ENCODE measurements around the gene ZBTB20.
A peak's percentile ranks its signal among the peaks of the same experiment; 100 is the strongest.

Gene ZBTB20

DNA sequence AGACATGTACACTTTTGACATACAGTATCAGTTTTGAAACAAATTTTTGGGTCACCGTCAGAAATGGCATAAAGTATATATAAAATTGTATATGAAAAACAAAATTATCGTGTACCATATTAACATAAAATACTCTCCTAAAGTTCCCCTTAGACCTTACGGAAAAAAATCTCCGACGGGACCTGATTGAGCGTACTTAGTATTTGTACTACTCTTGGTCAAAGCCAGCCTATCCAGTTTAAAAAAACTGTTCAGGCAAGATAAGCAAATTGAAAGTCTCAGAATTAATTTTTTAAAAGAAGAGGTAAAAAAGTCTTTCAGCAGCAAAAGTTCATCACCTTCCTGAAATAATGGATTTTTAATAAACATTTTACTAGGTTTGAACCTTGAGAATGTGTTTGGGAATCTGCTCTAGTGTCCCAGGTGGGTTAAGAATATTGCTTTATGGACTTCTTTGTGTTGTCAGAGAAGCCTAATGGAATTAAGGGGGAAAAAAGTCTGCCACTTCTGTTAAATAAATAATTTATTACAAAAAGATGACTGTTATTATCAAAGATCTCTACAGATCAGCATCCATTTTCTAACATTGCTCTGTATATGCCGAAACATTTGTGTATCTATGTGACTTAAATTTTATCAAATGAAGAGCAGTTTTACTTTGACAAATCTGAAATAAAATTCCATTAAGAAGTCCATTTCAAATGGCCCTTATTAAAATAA lies 48.6 kb downstream of the ZBTB20 start:
- ATAC-seq (replicated peaks; ENCODE audit: extremely low read depth, poor library complexity, severe bottlenecking) = no peak
- Mint-ChIP-seq H3K27me3 (no peaks in the 10 kb centered on the region), H3K27ac (ENCODE audit: low read depth) (no peak overlapping the region), H3K9me3 (no peaks in the 10 kb centered on the region), H3K36me3 (ENCODE audit: insufficient read depth) (peaks cover 11% of the 10 kb centered on the region), H3K4me3 (no peak overlapping the region), H3K4me1 (peaks cover 32% of the 10 kb centered on the region)
- DNase-seq (ENCODE audit: low spot score in 2 of 2) = no peak

GRCh38 chr3:115095236-115095635 lies 51.9 kb downstream of the ZBTB20 start:
- Mint-ChIP-seq H3K4me3 (no peak overlapping the region), H3K9me3 (no peaks in the 10 kb centered on the region), H3K4me1 (peaks cover 10% of the 10 kb centered on the region), H3K27ac (ENCODE audit: low read depth) (no peak overlapping the region), H3K36me3 (ENCODE audit: insufficient read depth) (peaks cover 6% of the 10 kb centered on the region), H3K27me3 (no peaks in the 10 kb centered on the region)
- DNase-seq (ENCODE audit: low spot score in 2 of 2) (no peak), ATAC-seq (replicated peaks; ENCODE audit: extremely low read depth, poor library complexity, severe bottlenecking) (no peak)

- Mint-ChIP-seq H3K27me3 (no peaks in the 10 kb centered on the region), H3K4me1 (no peaks in the 10 kb centered on the region), H3K27ac (ENCODE audit: low read depth) (no peak overlapping the region), H3K9me3 (no peaks in the 10 kb centered on the region), H3K36me3 (ENCODE audit: insufficient read depth) (no peaks in the 10 kb centered on the region), H3K4me3 (no peak overlapping the region)
- DNase-seq (ENCODE audit: low spot score in 2 of 2) (peak; percentile 35 to 42), ATAC-seq (replicated peaks; ENCODE audit: extremely low read depth, poor library complexity, severe bottlenecking) (no peak)
Observed at GRCh38 chr3:115092220-115092791, 54.8 kb downstream of the ZBTB20 start.

DNA sequence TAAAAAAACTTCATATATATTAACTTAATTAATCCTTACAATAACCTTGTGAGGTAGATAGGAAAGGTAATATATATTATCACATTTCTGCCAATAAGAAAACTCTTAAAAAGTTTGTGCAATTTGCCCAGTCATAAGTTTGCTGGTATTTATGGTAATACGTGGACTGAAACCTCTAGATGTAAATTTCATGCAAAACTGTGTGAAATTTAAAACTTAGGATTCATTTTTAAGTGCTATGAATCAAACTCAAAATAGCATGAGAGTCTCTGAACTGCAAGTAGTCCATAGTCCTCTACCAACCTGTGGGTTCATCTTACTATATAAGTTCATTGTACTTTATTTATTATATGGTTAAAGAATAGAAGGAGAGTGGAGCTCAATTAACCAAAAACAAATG lies 56.4 kb downstream of the ZBTB20 start:
- peaks cover 4% of the 10 kb centered on the region for H3K4me1 Mint-ChIP-seq
- H3K9me3 Mint-ChIP-seq = no peaks in the 10 kb centered on the region
- H3K36me3 Mint-ChIP-seq (ENCODE audit: insufficient read depth) = no peaks in the 10 kb centered on the region
- H3K4me3 Mint-ChIP-seq = no peak overlapping the region
- no peak overlapping the region for H3K27ac Mint-ChIP-seq (ENCODE audit: low read depth)
- DNase-seq (ENCODE audit: low spot score in 2 of 2) (no peak), ATAC-seq (replicated peaks; ENCODE audit: extremely low read depth, poor library complexity, severe bottlenecking) (no peak)
- no peaks in the 10 kb centered on the region for H3K27me3 Mint-ChIP-seq

- Mint-ChIP-seq H3K4me1 (peaks cover 13% of the 10 kb centered on the region), H3K27ac (ENCODE audit: low read depth) (no peak overlapping the region), H3K36me3 (ENCODE audit: insufficient read depth) (no peaks in the 10 kb centered on the region), H3K9me3 (no peaks in the 10 kb centered on the region), H3K27me3 (no peaks in the 10 kb centered on the region), H3K4me3 (no peak overlapping the region)
- ATAC-seq (replicated peaks; ENCODE audit: extremely low read depth, poor library complexity, severe bottlenecking) (no peak), DNase-seq (ENCODE audit: low spot score in 2 of 2) (no peak)
Observed at GRCh38 chr3:115089481-115089880, 57.6 kb downstream of the ZBTB20 start.

GRCh38 chr3:115087512-115087911 lies 59.6 kb downstream of the ZBTB20 start:
- no peak overlapping the region for H3K4me3 Mint-ChIP-seq
- no peaks in the 10 kb centered on the region for H3K27me3 Mint-ChIP-seq
- H3K27ac Mint-ChIP-seq (ENCODE audit: low read depth) = no peak overlapping the region
- H3K9me3 Mint-ChIP-seq = no peaks in the 10 kb centered on the region
- peaks cover 13% of the 10 kb centered on the region for H3K4me1 Mint-ChIP-seq
- no peak for DNase-seq (ENCODE audit: low spot score in 2 of 2)
- no peak for ATAC-seq (replicated peaks; ENCODE audit: extremely low read depth, poor library complexity, severe bottlenecking)
- no peaks in the 10 kb centered on the region for H3K36me3 Mint-ChIP-seq (ENCODE audit: insufficient read depth)

- Mint-ChIP-seq H3K27ac (ENCODE audit: low read depth) (peak overlapping the region; percentile 22), H3K27me3 (no peaks in the 10 kb centered on the region), H3K9me3 (no peaks in the 10 kb centered on the region), H3K36me3 (ENCODE audit: insufficient read depth) (no peaks in the 10 kb centered on the region), H3K4me3 (no peak overlapping the region), H3K4me1 (peaks cover 19% of the 10 kb centered on the region)
- ATAC-seq (replicated peaks; ENCODE audit: extremely low read depth, poor library complexity, severe bottlenecking) (no peak), DNase-seq (ENCODE audit: low spot score in 2 of 2) (no peak)
Observed at GRCh38 chr3:115086344-115086743, 60.7 kb downstream of the ZBTB20 start.

DNA sequence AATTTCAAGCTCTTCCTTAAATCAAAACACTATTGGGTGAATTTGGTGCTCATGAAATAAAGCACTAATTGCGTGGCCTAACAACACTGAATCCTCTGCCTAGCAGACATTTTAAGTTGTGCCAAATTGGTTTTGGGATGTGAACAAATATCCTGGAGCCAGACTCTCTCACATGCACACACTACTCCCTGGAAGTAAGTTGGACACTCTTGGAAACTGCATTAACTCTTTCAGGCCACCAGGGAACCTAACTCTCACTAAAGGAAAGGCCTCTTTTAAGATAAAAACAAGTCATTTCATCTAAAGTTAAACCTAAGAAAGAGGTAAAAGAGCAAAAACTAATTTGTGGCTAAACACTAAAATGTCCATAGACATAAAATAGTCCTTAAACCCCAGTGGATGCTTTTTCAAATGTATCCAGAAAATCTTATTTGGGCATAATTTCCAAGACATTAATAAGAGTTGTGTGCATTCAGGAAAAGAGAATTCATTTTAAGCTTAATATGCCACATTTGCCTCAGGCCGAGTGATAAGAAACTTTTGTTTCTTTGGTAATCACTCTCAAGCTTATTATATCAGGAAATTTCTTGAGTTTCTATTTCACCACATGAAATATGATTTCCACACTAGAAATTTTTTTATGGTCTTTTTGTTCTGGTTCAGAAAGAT lies 61.8 kb downstream of the ZBTB20 start:
- DNase-seq (ENCODE audit: low spot score in 2 of 2) (no peak), ATAC-seq (replicated peaks; ENCODE audit: extremely low read depth, poor library complexity, severe bottlenecking) (no peak)
- H3K27me3 Mint-ChIP-seq = no peaks in the 10 kb centered on the region
- no peaks in the 10 kb centered on the region for H3K36me3 Mint-ChIP-seq (ENCODE audit: insufficient read depth)
- no peak overlapping the region for H3K4me3 Mint-ChIP-seq
- H3K9me3 Mint-ChIP-seq = no peaks in the 10 kb centered on the region
- no peak overlapping the region for H3K27ac Mint-ChIP-seq (ENCODE audit: low read depth)
- peaks cover 28% of the 10 kb centered on the region for H3K4me1 Mint-ChIP-seq

GRCh38 chr3:115084686-115085085 lies 62.4 kb downstream of the ZBTB20 start:
- ATAC-seq (replicated peaks; ENCODE audit: extremely low read depth, poor library complexity, severe bottlenecking) = no peak
- Mint-ChIP-seq H3K4me1 (peaks cover 32% of the 10 kb centered on the region), H3K4me3 (no peak overlapping the region)

GRCh38 chr3:115082260-115082659 lies 64.8 kb downstream of the ZBTB20 start:
- Mint-ChIP-seq H3K27me3 (no peaks in the 10 kb centered on the region), H3K9me3 (no peaks in the 10 kb centered on the region), H3K27ac (ENCODE audit: low read depth) (no peak overlapping the region), H3K36me3 (ENCODE audit: insufficient read depth) (no peaks in the 10 kb centered on the region), H3K4me1 (peaks cover 32% of the 10 kb centered on the region), H3K4me3 (no peak overlapping the region)
- ATAC-seq (replicated peaks; ENCODE audit: extremely low read depth, poor library complexity, severe bottlenecking) (no peak), DNase-seq (ENCODE audit: low spot score in 2 of 2) (no peak)

More at GRCh38 chr3:115084686-115085085, 62.4 kb downstream of the ZBTB20 start:
- Mint-ChIP-seq H3K36me3 (ENCODE audit: insufficient read depth) (no peaks in the 10 kb centered on the region), H3K9me3 (no peaks in the 10 kb centered on the region), H3K27ac (ENCODE audit: low read depth) (no peak overlapping the region), H3K27me3 (no peaks in the 10 kb centered on the region)
- DNase-seq (ENCODE audit: low spot score in 2 of 2) = no peak

GRCh38 chr3:115081444-115081843 lies 65.6 kb downstream of the ZBTB20 start:
- ATAC-seq (replicated peaks; ENCODE audit: extremely low read depth, poor library complexity, severe bottlenecking) (no peak), DNase-seq (ENCODE audit: low spot score in 2 of 2) (no peak)
- Mint-ChIP-seq H3K27ac (ENCODE audit: low read depth) (no peak overlapping the region), H3K27me3 (no peaks in the 10 kb centered on the region), H3K9me3 (no peaks in the 10 kb centered on the region), H3K36me3 (ENCODE audit: insufficient read depth) (no peaks in the 10 kb centered on the region), H3K4me1 (peaks cover 39% of the 10 kb centered on the region), H3K4me3 (no peak overlapping the region)

- Mint-ChIP-seq H3K9me3 (no peaks in the 10 kb centered on the region), H3K36me3 (ENCODE audit: insufficient read depth) (no peaks in the 10 kb centered on the region), H3K4me1 (peaks cover 51% of the 10 kb centered on the region), H3K4me3 (no peak overlapping the region), H3K27ac (ENCODE audit: low read depth) (no peak overlapping the region), H3K27me3 (no peaks in the 10 kb centered on the region)
- no peak for ATAC-seq (replicated peaks; ENCODE audit: extremely low read depth, poor library complexity, severe bottlenecking)
- DNase-seq (ENCODE audit: low spot score in 2 of 2) = no peak
Observed at GRCh38 chr3:115077501-115078250, 69.4 kb downstream of the ZBTB20 start.
